Measurements from ENCODE around the gene CHCHD1.

DNA sequence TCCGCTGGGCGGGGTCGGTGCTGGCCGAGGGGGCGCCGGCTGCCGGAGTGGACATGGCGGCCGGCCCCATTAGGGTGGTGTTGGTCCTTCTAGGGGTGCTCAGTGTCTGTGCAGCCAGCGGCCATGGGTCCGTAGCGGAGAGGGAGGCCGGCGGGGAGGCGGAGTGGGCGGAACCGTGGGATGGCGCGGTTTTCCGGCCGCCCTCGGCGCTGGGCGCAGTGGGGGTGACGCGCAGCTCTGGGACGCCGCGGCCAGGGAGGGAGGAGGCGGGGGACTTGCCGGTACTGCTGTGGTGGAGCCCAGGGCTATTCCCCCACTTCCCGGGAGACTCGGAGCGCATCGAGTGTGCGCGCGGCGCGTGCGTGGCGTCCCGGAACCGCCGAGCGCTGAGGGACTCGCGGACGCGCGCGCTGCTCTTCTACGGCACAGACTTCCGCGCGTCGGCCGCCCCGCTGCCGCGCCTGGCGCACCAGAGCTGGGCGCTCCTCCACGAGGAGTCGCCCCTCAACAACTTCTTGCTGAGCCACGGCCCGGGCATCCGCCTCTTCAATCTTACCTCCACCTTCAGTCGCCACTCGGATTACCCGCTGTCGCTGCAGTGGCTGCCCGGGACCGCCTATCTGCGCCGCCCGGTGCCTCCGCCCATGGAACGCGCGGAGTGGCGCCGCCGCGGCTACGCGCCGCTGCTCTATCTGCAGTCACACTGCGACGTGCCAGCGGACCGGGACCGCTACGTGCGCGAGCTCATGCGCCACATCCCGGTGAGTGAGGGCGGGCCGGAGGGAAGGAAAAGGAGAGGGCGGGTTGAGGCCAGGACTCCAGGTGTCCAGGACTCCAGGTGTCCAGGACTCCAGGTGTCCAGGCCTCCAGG lies 9.3 kb upstream of the CHCHD1 start:
- TF ChIP-seq EZH2 (IDR thresholded peaks at IDR 0.05; ENCODE audit: low read depth) = no peak
- TF ChIP-seq, protein P1, sequence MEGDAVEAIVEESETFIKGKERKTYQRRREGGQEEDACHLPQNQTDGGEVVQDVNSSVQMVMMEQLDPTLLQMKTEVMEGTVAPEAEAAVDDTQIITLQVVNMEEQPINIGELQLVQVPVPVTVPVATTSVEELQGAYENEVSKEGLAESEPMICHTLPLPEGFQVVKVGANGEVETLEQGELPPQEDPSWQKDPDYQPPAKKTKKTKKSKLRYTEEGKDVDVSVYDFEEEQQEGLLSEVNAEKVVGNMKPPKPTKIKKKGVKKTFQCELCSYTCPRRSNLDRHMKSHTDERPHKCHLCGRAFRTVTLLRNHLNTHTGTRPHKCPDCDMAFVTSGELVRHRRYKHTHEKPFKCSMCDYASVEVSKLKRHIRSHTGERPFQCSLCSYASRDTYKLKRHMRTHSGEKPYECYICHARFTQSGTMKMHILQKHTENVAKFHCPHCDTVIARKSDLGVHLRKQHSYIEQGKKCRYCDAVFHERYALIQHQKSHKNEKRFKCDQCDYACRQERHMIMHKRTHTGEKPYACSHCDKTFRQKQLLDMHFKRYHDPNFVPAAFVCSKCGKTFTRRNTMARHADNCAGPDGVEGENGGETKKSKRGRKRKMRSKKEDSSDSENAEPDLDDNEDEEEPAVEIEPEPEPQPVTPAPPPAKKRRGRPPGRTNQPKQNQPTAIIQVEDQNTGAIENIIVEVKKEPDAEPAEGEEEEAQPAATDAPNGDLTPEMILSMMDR (conservative IDR thresholded peaks at IDR 0.05) = no peak
